Parathyroid adenoma (tissue), 2 donors: Measurements from ENCODE around the gene ARHGAP21.

Experiments
- H2AFZ ChIP-seq: fragments of 300-600 bp; sonication (generic); one replicate; pipeline ENCODE4 v1.7.0; 2017; ENCODE audit warnings: antibody characterized with exemption, mild to moderate bottlenecking
- H3K27ac ChIP-seq: fragments of 300-600 bp; sonication (generic); one replicate; pipeline ENCODE4 v1.7.0; 2017
- H3K27me3 ChIP-seq: fragments of 300-600 bp; sonication (generic); one replicate; pipeline ENCODE4 v1.7.0; 2017; ENCODE audit warnings: low read length; ENCODE audit not compliant: control insufficient read depth, insufficient read depth
- H3K36me3 ChIP-seq: fragments of 300-600 bp; sonication (generic); one replicate; pipeline ENCODE4 v1.7.0; 2017; ENCODE audit warnings: low read length; ENCODE audit not compliant: control insufficient read depth, insufficient read depth
- H3K4me1 ChIP-seq: fragments of 300-600 bp; sonication (generic); one replicate; pipeline ENCODE4 v1.7.0; 2017; ENCODE audit warnings: control low read depth
- H3K4me2 ChIP-seq: fragments of 300-600 bp; sonication (generic); one replicate; pipeline ENCODE4 v1.7.0; 2017; ENCODE audit warnings: low read length
- H3K4me3 ChIP-seq: fragments of 300-600 bp; sonication (generic); one replicate; pipeline ENCODE4 v1.7.0; 2017; ENCODE audit warnings: low read depth, low read length
- H3K79me2 ChIP-seq: fragments of 300-600 bp; sonication (generic); one replicate; pipeline ENCODE4 v1.7.0; 2017; ENCODE audit warnings: control low read depth
- H3K9ac ChIP-seq: fragments of 300-600 bp; sonication (generic); one replicate; pipeline ENCODE4 v1.7.0; 2017; ENCODE audit warnings: mild to moderate bottlenecking
- H3K9me3 ChIP-seq: fragments of 300-600 bp; sonication (generic); one replicate; pipeline ENCODE4 v1.7.0; 2017; ENCODE audit warnings: low read length; ENCODE audit not compliant: control insufficient read depth
- CTCF ChIP-seq: fragments of 300-600 bp; sonication (generic); IDR thresholded peaks from one replicate; pipeline ENCODE4 v1.7.0; 2017; ENCODE audit warnings: antibody characterized with exemption, mild to moderate bottlenecking
- donor health status: primary hyperparathyroidism.

The ARHGAP21 gene

DNA sequence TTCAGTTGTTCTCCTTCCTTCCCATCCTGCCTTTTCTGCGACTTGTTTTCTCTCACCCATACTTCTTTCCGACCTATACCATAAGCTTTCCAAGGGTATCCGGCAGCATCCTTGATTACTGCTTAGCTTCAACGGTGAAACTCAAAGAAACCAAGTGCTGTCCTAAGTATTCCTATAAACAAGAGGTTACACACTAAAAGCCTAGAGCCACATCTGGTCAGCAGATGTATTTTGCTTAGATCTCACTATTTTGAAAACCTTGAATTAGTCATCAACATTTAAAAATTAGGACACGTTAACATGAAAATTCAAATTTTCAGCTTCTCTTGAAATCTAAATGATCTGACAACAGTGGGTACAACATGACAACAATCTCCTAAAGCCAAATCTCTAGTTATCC lies 20.0 kb downstream of the ARHGAP21 start:
- Histone ChIP-seq H3K9ac (no peak overlapping the region), H2AFZ (no peak overlapping the region), H3K36me3 (no peaks in the 10 kb centered on the region), H3K79me2 (peaks cover 40% of the 10 kb centered on the region), H3K4me1 (peaks cover 7% of the 10 kb centered on the region), H3K4me3 (no peak overlapping the region), H3K27me3 (no peaks in the 10 kb centered on the region), H3K27ac (no peak overlapping the region), H3K9me3 (no peaks in the 10 kb centered on the region), H3K4me2 (no peak overlapping the region)
- no peak for TF ChIP-seq CTCF

GRCh38 chr10:24701447-24701846 lies 22.2 kb downstream of the ARHGAP21 start:
- Histone ChIP-seq H3K27ac (no peak overlapping the region), H2AFZ (no peak overlapping the region), H3K4me2 (no peak overlapping the region), H3K4me1 (no peaks in the 10 kb centered on the region), H3K9me3 (no peaks in the 10 kb centered on the region), H3K27me3 (no peaks in the 10 kb centered on the region), H3K79me2 (peaks cover 50% of the 10 kb centered on the region), H3K36me3 (no peaks in the 10 kb centered on the region), H3K9ac (no peak overlapping the region), H3K4me3 (no peak overlapping the region)
- TF ChIP-seq CTCF: no peak

- H2AFZ ChIP-seq: no peak overlapping the region
- H3K36me3 ChIP-seq: no peaks in the 10 kb centered on the region
- H3K9me3 ChIP-seq: no peaks in the 10 kb centered on the region
- H3K9ac ChIP-seq: no peak overlapping the region
- no peaks in the 10 kb centered on the region for H3K4me1 ChIP-seq
- peaks cover 50% of the 10 kb centered on the region for H3K79me2 ChIP-seq
- no peak overlapping the region for H3K4me3 ChIP-seq
- H3K27me3 ChIP-seq: no peaks in the 10 kb centered on the region
- no peak for TF ChIP-seq CTCF
- no peak overlapping the region for H3K4me2 ChIP-seq
- no peak overlapping the region for H3K27ac ChIP-seq
Measured at GRCh38 chr10:24700948-24701347, 22.7 kb downstream of the ARHGAP21 start.

DNA sequence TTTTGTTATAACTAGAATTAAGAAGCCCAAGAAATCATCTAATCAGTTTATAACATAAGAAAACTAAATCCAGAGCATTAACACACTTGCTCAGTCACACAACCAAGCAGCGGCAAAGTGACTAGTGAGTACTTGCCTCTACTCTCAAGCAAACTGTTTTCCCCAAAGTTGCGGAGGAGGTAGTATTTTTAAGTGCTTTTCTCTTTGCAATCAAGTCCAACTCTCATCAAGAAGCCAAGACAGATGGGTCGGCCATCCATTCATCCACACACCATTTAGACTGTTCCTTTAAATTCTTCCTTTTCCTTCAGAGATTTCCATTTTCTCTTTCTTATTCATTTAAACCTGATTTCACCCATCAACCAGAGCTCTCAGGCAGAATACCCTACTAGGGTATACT lies 25.4 kb downstream of the ARHGAP21 start:
- no peak overlapping the region for H2AFZ ChIP-seq
- peaks cover 4% of the 10 kb centered on the region for H3K4me1 ChIP-seq
- no peak overlapping the region for H3K27ac ChIP-seq

More for the DNA sequence above, 25.4 kb downstream of the ARHGAP21 start:
- Histone ChIP-seq H3K27me3 (no peaks in the 10 kb centered on the region), H3K36me3 (no peaks in the 10 kb centered on the region), H3K4me2 (no peak overlapping the region), H3K79me2 (peaks cover 39% of the 10 kb centered on the region), H3K9me3 (no peaks in the 10 kb centered on the region), H3K9ac (no peak overlapping the region), H3K4me3 (no peak overlapping the region)
- no peak for TF ChIP-seq CTCF
